NB4 (cell line): Measurements from ENCODE around the gene CENPL.

ENCODE experiments used
- DNase-seq: peaks from one replicate; pipeline ENCODE4 v3.0.0; 2010; ENCODE audit warnings: low read depth
- H3K4me3 ChIP-seq: one replicate; pipeline ENCODE4 v1.5.1; 2011; ENCODE audit warnings: mild to moderate bottlenecking, low read depth, low read length, moderate library complexity
- CTCF ChIP-seq: IDR thresholded peaks from one replicate; pipeline ENCODE4 v1.5.1; 2012; ENCODE audit warnings: low read depth, low read length
- MAX ChIP-seq: IDR thresholded peaks from 2 replicates; pipeline ENCODE4 v1.6.1; 2011; ENCODE audit warnings: low read depth, low read length
- MYC ChIP-seq: IDR thresholded peaks from 2 replicates; pipeline ENCODE4 v1.6.1; 2011; ENCODE audit warnings: low read depth, low read length
- POLR2A ChIP-seq: IDR thresholded peaks from 2 replicates; pipeline ENCODE4 v1.6.1; 2011; ENCODE audit warnings: mild to moderate bottlenecking; ENCODE audit not compliant: insufficient read length; ENCODE audit errors: extremely low read depth

Gene CENPL

GRCh38 chr1:173868266-173869020, 43.8 kb upstream of the CENPL start, which contains the start of gene ZBTB37:
Gene ZBTB37, plus strand, starts transcription at chr1:173868380. Its CDS starts 1,846 bp downstream, at chr1:173870226.
- DNase-seq, result peak; percentile 91
- peak within 1 kb of the TSS; percentile 97 for H3K4me3 ChIP-seq
- no peak for TF ChIP-seq POLR2A
- TF ChIP-seq CTCF, result no peak
- no peak for TF ChIP-seq MAX

GRCh38 chr1:173867753-173868265, 43.1 kb upstream of the CENPL start, which contains the start of gene GAS5:
Gene GAS5, minus strand, starts transcription at chr1:173867989.
- peak within 1 kb of the TSS; percentile 97 for H3K4me3 ChIP-seq
- TF ChIP-seq POLR2A (peak; percentile 98), MAX (peak; percentile 89), CTCF (no peak), MYC (peak; percentile 95)
- DNase-seq, result peak; percentile 100

GRCh38 chr1:173867141-173867752, 42.6 kb upstream of the CENPL start:
- no peak for TF ChIP-seq MYC
- TF ChIP-seq CTCF, result no peak
- TF ChIP-seq MAX, result no peak
- TF ChIP-seq POLR2A, result no peak
- no peak for DNase-seq
- peak overlapping the region; percentile 97 for H3K4me3 ChIP-seq

- TF ChIP-seq POLR2A (no peak), MAX (no peak)
- H3K4me3 ChIP-seq, result peak overlapping the region; percentile 97
- peak; percentile 18 for DNase-seq
Measured at GRCh38 chr1:173866413-173867115, 41.9 kb upstream of the CENPL start.

- no peak for DNase-seq
- H3K4me3 ChIP-seq, result peak overlapping the region; percentile 97
- no peak for TF ChIP-seq CTCF
- no peak for TF ChIP-seq POLR2A
- no peak for TF ChIP-seq MYC
- no peak for TF ChIP-seq MAX
Measured at GRCh38 chr1:173865468-173866164, 40.9 kb upstream of the CENPL start.
